Stimulated activated CD8-positive, alpha-beta memory T cell treated with anti-CD3 and anti-CD28 coated beads, Interleukin-7, amount 100 ng/mL, for 24 hours (primary cell): ENCODE results near the gene VIPAS39.

Experiments
- DNase-seq: peaks from one replicate; pipeline ENCODE4 v3.0.0-alpha.2; 2020; ENCODE audit warnings: low read depth

The VIPAS39 gene

DNA sequence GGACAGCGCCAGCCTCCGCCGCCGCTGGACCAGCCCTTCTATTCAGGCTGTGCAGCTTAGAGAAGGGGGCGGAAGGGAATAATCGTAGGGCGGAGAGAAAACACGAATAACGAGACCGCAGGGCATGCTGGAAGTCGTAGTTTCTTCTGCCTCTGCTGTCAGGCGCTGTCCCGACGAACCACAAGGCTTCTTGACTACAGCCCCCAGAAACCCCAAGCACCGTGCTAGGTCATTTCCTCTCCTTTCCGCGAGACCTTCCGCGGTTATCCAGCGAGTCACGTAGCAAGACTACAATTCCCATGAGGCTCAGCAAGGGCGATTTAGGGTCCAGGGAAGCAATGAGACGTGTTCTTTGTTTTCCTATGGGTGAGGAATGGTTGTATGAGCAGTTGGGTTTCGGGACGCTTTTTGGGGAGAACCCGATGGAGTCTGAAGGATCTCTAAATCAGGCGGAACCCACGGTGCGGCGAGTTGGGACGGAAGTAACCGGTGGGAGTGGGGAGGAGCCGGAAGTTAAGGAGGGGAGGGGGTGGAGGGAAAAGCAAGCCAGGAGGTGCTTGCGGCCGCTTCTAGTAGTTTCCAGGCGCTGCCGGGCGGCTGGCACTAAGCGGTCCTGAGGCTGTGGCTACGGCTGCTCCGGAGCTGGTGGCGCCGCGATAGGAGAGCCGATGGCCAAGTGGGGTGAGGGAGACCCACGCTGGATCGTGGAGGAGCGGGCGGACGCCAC is at the start of gene VIPAS39, which contains the start of gene AHSA1:
VIPAS39 (minus strand) TSS at position 80 of the 727 bp plus-strand sequence. CDS start 3,499 bp downstream, outside the sequence.
AHSA1 (plus strand) TSS at position 572 of the 727 bp plus-strand sequence; CDS start at position 669, 97 bp downstream.
- DNase-seq: peak; percentile 76

DNA sequence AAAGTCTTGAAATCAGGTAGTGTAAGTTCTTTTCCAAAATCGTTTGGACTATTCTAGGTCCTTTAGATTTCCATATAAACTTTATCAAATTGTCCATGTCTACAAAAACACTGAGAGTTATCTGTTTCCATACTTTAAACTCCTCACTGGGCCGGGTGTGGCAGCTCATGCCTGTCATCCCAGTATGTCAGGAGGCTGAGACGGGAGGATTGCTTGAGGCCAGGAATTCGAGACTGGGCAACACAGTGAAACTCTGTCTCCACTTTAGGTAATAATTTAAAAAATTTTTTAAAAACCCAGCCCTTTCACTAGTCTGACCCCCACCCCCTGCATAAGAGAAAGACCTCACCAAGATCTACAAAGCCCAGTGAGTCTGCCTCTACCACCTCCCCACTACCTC is 47.6 kb upstream of the VIPAS39 start:
- DNase-seq: no peak

DNA sequence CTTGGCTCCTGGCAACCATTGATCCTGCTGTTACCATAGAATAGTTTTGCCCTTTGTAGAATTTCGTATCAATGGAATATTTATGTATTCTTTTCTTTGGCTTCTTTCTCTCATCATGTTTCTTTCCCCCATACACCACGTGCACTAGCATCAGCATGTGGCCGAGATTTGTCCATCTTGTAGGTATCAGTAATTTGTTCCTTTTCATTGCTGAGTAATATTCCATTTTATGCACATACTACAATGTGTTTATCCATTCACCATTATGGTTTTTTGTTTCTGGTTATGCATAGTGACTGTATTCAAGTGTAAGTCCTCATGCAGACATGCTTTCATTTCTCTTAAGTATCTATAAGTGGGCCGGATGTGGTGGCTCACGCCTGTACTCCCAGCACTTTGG is 45.7 kb upstream of the VIPAS39 start:
- no peak for DNase-seq

DNA sequence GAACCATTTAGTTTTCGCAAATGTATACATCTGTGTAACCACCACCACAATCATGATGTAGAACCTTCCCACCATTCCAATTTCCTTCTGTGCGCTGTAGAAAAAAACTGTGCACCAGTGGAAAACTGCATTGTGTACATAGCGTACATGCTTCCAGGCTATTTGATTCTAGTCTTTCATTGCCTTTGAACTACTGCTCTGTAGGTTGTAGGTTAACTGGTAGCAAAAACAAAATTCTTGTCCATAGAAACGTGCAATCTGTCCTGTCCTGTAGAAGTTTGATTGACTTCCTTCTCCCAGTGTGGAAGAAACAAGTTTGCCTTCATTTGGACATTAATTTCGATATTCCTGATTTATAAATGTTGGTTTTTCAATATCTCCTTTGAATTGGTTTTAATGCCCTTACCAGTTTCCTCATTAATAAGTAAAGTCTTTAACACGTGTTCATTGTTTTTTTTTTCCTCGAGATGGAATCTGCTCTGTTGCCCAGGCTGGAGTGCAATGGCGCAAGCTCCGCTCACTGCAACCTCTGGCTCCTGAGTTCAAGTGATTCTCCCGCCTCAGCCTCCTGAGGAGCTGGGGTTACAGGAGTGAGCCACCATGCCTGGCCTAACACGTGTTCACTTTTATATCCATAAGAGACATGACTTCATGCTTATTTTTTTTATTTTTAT is 44.8 kb upstream of the VIPAS39 start:
- no peak for DNase-seq

DNA sequence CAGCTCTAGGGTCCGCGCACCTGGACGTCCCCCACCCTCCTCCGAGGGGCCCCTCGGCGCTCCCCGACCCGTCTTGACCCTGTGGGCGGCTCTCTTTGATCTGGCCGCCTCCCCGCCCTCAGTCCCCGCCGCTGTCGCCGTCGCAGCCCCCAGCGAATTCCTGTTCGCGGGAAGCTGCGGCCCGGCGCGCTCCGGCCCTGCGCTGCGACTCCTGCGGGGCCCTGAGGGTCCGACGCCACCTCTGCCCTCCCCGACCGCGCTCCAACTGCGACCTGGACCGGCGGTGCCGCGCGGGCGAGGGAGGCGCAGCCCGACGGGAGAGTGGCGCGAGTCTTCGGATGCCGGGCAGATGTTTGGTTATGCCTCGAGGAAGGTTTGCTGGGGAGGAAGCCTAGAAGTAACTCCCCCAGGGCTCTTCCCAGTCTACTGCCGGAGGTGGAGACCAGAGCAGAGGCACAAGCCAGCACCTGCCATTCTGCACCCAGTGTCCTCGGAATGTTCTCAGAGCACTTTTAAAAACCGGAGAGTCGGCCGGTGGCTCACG is 41.7 kb upstream of the VIPAS39 start:
- no peak for DNase-seq

DNA sequence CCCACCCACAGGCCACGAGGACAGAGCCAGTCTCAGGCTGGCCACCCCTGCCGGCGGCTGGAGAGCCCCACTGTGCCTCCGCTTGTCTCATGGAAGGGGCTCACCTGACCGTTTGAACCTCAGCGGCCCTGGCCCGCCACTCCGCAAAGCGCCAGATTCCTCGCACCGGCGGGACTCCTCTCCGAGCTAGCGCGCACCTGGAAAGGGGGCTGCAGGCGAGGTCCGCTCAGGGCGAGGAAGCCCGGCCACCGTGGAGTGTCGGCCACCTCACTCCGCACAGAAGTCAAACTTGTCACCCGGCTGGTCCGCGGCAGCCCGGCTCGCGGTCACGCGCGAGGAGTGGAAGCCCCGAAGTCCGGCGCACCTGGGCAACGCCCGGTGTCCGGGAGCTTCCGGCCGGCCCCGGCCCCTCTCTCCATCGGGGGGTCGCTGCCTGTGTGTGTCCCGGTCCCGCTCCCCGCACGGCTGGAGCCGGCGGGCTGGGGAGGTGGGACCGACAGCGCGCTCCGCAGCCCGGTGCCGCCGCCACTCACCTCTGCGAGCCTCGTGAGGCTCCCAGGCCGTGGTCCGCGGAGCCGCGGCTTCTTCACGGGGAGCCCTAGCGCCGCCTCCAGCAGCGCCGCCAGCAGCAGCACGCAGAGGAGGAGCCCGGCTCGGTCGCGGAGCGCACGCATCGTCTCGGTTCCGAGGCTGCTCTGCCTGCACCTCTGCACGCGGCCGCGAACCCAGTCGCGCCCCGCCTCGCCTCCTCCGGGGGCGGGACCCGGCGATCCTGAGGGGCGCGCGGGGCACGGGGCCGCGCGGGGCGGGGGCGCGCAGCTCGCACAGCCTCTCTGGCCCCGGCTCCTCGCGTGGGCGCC is 40.9 kb upstream of the VIPAS39 start, which contains the start of gene ISM2:
ISM2 (minus strand) TSS at position 697 of the 860 bp plus-strand sequence; CDS start at position 674, 23 bp downstream.
- DNase-seq: peak; percentile 3

DNA sequence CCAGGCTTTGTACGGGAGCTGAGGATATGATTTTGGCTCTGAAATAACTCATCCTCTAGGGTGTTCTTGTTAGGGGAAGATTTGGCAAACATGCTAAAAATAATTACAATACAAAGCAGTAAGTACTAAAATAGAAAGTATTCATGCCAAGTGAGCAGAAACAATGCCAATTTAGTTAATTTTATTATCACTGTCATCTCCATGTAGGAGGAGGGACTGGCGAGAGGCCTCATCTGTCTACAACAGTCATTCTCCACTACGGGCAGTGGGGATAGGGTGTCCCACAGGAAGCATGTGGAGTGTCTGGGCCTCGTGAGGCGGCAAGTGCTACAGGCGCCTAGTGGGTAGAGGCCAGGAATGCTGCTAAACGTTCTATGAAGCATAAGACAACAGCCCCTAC is 37.9 kb upstream of the VIPAS39 start:
- no peak for DNase-seq

DNA sequence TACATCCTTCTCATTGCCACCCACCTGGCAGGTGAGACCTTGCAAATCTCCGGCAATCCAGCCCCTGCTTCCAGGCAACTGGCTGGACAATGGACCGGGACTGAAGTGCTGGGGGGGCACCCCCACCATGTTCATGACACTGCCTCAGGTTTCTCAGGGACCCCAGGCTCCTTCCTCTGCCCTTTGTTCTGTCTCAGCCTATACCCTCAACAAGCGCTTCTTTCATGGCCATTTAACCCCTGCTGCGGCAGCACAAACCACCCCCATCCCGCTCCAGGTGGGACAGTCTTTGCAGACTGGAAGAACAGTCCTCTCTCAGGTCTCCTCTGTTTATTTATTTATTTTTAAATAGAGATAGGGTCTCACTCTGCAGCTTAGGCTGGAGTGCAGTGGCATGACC is 33.7 kb upstream of the VIPAS39 start:
- no peak for DNase-seq

DNA sequence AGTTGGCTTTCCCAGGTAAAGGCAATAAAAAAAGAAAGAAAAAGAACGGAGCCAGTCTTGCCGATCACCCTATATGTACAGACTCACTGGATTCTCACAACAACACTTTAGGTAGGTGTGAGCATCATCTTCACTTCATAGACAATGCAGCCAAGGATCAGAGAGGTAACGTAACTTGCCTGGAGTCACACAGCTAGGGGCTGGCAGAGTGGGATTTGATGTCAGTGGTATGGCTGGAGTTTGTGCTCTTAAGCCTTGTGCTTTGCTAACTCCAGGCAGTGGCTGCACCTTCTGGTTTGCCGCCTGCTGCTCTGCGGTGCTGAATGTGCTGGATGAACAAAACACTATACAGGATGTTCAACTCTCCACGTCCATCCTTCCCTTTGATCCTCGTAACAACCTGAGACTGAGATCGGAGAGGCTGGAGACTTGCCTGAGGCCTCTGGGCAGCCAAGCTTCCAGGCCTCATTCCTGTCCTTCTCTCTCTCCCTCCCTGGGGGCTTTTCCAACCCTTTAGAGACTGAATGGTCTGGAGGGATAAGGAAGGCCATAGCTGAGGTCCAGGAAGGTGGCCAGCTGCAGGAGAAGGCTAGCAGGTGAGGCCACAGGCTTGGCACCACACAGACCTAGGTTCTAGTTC is 33.1 kb upstream of the VIPAS39 start:
- DNase-seq: no peak

DNA sequence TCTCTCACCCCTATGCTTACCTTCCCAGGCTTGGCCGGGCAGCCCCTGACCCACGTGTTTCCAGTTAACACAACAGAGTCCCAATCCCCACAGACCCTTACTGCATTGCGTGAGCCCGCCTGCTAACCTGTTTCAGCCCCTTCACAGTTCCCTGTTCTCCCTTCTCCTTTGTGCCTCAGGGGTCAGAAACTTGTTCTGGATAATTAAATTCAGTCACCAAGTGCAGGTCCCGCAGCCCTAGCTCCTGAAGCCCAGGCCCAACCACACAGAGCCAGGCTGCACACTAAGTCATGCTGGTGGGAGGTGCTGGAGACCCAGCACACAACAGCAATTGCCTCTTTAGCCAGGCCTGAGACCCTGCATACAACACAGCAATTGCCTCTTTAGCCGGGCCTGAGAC is 31.6 kb upstream of the VIPAS39 start:
- DNase-seq: no peak

DNA sequence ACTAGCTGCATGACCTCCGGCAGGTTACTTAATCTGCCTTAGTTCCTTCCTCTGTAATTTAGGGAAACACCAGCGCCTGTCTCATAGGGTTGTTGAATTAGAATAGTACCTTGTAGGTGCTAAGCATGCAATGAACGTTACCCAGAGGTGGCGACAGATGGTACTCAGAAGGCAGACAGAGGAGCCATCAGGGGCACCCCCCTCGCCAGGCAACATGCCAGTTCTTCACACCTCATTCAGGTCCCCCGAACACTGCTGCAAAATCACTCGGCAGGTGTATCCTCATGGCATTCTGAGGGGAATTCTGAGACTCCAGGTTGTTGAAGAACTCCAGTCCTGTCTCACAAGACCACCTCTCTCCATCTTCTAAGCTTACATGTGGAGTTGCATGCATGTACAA is 31.2 kb upstream of the VIPAS39 start:
- DNase-seq: no peak

DNA sequence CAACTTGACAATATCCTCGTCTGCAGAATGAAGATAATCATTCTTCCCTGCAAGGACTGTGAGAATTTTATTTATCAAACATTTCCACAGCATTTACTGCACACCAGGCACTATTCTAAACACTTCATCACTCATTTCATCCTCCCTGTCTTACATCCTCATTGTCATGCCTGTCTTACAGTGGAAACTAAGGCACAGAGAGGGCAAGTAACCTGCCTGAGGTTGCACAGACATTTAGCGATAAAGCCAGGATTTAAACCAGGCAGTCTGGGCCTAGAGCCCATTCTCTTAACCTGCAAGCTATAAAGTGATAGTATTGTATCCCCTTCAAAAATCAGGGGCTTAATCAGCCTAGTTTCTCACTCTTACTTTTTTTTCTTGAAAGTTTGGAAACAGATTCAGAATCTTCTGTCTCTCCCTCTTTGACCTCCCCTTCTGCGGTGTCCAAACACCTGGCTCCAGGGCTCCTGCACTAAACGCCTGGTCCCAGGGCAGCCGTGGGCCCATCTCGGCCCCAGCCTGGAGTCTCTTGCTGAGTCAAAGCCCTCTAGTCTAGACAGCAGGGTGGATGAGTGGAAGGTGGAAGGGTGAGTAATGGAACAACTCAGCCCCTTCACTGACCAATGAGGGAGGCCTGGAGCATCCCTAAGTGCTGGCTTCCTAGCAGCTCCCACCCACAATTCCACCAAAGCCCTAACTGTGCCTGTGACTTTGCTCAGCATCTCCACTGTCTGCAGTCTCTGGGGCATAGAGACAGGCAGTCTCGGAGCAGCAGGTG is 28.7 kb upstream of the VIPAS39 start:
- no peak for DNase-seq

DNA sequence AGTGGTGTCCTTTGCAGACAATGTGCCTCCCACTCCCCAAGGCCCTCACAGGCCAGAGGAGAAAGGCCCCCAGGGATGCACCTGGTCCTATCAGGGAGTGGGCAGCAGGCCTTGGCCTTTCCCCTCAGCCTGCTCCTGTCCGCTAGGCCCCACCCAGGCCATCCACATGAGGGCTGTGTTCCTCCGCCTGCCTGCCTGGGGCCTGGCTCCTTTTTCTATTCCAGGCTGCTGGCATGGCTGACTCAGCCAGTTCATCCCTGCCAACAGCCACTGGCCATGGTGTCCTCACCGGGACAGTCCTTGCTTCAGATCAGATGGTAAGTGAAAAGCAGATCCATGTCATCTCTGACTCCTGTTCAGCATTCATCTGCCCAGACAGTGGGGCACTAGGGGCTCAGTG is 27.9 kb upstream of the VIPAS39 start:
- DNase-seq: no peak

DNA sequence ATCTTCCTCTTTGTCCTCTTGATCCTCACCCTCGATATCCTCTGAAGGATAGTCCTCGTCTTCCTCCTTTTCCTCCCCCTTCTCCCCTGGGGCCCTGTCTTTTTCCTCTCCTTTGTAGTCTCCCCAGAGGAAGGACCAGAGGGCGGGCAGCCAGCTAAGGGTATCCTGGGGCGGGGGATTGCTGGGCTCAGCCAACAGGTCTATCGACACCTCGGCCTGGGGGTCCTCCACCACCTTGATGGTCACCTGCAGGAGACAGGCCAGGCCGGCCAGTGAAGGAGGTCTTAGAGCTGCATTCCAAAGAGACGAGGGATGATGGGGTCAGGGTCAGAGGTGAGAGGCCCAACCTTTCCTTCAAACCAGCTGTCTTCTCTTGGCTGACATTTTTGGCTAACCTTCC is 25.0 kb upstream of the VIPAS39 start:
- DNase-seq: no peak

DNA sequence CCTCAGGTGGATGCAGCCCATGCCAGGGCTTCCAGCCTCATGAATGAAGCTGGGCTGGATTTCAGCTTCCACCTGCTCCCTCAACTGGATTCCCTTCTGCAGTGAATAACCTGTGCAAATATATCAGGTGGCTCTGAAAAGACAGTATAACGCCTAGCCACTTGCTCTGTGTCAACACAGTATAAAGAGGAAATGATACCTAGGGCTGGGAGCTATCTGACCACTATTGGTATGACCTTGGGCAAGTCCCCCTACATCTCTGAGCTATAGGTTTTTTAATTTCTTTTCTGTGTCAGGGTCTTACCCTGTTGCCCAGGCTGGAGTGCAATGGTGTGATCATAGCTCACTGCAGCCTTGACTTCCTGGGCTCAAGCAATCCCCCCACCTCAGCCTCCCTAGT is 21.4 kb upstream of the VIPAS39 start:
- no peak for DNase-seq

DNA sequence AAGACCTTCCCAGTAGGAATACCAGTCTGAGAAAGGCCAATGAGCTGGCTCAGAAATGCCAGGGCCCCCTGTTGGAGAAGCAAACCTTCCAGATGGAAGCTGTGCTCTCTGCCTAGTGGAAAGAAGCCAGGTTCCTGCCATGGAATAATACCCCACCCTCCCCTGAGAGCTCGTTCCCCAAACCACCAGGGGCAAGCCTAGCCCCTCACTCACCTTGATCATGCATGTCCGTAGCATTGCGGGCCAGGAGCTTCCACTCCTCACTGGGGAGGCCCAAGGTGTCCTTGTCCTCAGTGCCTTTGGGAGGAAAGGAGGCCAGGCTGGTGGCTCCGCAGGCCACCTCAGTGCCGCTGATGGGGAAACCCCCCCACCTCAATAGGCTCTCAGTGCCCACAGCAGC is 20.6 kb upstream of the VIPAS39 start:
- DNase-seq: no peak

DNA sequence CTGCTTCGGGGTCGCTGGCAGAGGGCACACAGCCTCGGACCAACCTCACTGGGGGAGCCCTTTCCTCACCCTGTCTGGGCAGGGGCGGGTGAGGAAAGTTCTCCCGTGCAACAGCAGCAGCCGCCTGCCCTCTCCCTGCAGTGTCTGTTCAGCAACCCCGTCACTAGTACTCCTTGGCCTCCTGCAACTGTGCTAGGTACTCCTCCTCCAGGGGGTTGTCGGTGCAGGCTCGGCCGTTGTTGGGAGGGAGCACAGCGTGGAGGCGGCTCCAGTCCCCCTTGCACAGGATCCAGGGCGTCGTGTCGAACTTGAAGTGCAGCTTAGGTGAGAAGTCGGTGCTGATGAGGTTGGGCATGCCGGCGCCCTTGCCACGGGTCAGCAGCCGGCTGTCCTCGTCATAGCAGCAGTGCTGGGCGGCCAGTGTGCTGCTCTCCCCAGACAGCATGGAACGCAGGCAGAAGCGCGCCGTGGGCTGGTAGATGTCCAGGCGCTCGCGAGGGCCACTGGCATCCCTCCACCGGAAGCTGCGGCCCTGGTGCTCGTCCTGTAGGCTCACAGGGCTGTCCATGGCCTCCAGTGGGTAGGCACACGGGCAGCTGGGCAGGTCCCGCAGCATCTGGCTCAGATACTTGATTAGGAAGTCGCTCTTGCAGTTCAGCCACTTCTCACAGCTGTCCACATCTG is 18.2 kb upstream of the VIPAS39 start:
- DNase-seq: no peak

DNA sequence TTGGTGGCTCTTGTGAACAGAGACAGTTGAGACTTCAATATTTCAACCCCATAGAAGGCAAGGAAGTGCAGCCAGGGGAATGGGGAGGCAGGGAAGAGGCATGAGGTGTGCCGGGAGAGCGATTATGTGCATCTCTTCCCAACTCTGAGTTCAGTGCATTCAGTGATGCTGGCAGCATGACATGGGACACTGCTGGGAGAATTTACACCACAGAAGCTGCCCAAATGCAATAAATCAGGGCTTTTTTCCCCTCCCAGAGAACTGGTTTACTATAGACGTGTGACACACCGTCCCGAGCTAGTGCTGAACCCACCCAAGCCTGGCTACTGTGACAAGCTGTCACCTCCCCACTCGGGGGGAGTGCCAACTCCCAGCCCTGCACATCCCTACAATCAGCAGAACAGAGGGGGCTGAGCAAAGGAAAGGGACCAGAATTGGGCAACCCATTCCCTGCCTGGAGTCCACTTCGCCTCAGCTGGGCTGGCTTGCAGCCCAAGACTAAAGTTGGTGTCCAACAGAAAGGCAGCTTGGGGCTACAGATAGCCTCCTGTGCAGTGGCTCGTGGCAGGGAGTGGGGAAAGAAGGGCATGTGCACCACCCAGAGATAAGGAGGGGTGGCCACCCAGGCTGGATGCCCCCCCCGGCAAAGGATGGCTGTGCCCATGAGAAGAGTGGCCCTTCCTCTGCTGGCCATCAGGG is 17.2 kb upstream of the VIPAS39 start:
- no peak for DNase-seq

DNA sequence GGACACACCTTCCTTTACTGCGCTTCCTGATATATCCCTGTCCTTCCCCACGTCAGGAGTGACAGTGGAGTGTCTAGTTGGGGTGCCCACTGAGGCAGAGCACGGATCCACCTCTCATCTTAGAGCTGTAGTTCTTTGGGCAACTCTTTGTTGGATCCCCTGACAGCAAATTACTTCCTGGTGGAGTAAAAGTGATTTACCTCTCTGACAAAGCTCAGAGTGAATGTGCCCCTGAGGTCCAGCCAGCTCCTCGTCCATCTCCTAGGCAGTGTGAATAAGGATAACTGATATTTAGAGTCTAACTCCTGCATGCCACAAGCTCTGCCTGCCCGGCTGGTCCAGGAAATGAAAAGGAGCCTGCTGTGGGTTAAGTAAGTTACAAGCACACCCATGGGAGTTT is 16.5 kb upstream of the VIPAS39 start:
- DNase-seq: no peak
